Caki2 (cell line): ENCODE measurements around the gene GALNT15. TPM values are rescaled to one million over a fixed set of nuclear protein-coding genes. Genes with fewer than 3 reads are reported as not detected.

Source experiments
- DNase-seq: peaks from one replicate; pipeline ENCODE4 v3.0.0-alpha.2; 2015; ENCODE audit warnings: low read depth
- in situ Hi-C: cut with HindIII; loops from 2 replicates; pipeline ENCODE4 v1.10.0; 2016; ENCODE audit warnings: low sequenced_read_pairs, low pct_unique_long_range_greater_than_20kb, mixed read lengths
- total RNA-seq: library from RNA; depleted of rRNA; stranded (reverse); fragments of >200 nt; shearing (Covaris generic); gene quantifications from 2 replicates; pipeline ENCODE4 v1.2.3, GENCODE V29; 2014; ENCODE audit warnings: low replicate concordance

The GALNT15 gene
- total RNA-seq, 1 experiment from 2014 or later = not detected

DNA sequence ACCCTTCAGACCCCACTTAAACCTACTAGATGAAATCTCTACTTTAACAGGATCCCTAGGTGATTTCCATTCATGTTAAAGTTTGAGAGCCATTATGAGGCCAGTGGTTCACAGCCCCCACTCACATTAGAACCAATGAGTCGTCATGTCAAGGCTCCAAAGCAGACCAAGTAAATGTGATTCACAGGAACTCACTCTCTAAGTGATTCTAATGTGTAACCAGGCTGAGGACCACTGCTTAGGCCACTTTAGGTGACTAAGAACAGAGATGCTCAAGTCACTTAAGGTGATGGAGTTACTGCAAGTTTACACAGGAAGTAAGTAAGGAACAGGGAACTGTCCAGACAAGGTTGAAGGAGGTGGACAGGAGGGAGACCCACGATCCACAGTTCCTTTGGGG, 7.7 kb downstream of the GALNT15 start:
- in situ Hi-C loops = no loop called here
- DNase-seq = no peak

GRCh38 chr3:16182612-16183011, 8.1 kb downstream of the GALNT15 start:
- in situ Hi-C loops = no loop called here
- no peak for DNase-seq

GRCh38 chr3:16183082-16183481, 8.6 kb downstream of the GALNT15 start:
- no peak for DNase-seq
- in situ Hi-C loops = no loop called here

DNA sequence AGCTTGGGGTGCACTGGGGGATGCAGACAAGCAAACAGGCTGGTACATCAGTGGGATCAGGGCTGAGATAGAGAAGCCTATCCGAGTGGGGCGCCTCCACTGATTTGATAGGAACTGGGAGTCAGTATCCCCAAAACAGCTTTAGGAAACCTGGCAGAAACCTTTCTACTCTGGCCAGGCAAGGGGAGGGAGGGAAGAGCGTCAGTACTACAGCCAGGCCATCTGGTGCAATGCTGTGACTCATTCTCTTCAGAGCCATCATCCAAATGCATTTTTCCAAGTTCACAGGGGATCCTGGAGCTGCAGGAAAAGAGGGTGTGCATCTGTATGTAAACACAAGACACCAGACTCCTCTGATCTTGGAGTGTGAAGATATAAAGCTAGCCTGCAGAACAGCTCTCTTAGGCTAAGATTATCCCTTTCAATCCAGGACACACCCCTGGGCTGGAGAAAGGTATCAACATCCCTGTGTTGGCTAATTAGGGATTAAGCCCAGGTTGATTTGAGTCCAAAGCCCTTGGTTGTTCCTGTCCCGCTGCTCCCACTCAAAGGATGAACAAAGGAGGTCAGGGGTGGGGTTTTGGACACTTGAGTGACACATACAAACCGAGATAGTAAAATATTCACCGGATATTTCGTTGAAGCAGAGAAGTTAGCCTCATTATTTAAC, 9.3 kb downstream of the GALNT15 start:
- DNase-seq = no peak
- in situ Hi-C loops = no loop called here

DNA sequence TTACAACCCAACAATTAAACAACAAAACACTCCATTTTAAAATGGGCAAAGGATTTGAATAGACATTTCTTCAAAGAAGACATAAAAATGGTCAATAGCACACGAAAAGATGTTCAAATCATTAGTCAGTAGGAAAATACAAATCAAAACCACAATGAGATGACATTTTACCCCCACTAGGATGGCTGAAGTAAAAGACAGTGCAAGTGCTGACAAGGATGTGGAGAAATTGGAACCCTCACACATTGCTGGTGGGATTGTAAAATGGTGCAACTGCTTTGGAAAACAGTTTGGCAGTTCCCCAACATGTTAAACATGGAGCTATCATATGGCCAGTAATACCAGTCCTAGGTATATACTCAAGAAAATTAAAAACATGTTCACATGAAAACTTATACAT, 11.6 kb downstream of the GALNT15 start:
- in situ Hi-C loops = no loop called here
- DNase-seq = no peak

GRCh38 chr3:16186565-16186964, 12.1 kb downstream of the GALNT15 start:
- in situ Hi-C loops = no loop called here

DNA sequence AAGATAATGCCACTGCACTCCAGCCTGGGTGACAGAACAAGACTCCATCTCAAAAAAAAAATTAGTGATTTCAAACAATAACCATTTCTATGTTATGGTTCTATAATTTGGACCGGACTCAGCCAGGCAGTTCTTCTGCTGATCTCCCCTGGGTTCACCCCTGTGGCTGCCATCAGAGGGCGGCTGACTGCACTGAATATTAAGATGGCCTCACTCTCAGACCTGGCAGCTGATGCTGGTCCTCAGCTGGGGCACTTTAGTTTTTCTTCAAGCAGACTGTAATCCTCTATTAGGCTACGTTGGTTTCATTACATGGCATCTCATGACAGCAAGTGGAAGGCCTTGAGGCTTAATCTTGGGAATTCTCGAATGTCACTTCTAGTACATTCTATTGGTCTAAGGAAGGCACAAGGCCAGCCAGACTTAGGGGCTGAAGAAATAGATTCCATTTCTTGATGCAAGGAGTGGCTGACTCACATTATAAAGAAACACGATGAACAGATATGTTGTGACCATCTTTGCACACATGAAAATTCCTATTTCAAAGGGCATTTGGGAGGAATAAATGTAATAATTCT, 12.8 kb downstream of the GALNT15 start:
- DNase-seq = no peak
- in situ Hi-C loops = no loop called here

More at GRCh38 chr3:16186565-16186964, 12.1 kb downstream of the GALNT15 start:
- DNase-seq = no peak

DNA sequence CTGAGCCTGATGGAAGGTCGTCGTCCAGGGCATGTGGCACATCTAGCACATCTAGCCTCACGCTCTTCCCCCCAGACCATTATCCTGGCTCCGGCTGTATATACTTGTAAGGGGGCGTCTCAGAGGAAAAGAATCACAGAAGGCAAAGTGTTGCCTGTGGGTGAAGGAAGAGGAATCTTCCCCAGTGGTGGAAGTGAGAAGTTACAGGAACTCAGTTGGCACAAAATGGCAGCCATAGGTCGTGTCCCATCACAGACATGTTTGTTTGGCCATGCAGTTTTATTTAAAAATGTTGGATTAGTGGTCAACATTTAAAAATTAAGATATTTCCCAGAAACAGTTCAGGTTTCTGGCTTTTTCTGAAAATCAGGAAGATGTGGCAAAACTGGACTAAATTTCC, 13.6 kb downstream of the GALNT15 start:
- no peak for DNase-seq
- in situ Hi-C loops = no loop called here

- DNase-seq = no peak
- in situ Hi-C loops = no loop called here
Measured at GRCh38 chr3:16189201-16189600, 14.7 kb downstream of the GALNT15 start.

DNA sequence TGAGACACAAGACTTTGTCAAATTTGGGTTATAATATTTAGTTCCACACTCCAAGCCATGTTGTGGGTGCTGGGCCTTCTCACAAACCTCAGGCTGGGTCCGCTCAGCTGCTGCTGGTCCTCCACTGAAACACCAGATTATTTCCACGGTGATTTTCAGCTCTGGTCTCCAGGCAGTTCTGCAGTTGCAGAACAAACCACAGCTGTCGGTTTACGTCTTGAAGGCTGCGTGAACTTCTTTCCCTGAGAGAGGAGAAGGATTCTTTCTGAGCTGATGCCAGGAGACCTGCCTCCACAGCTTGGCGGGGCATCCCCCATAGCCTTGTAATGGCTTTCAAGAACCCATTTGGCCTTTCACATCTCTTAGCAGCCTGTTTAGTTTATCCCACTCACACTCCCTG, 16.2 kb downstream of the GALNT15 start:
- in situ Hi-C loops = no loop called here
- no peak for DNase-seq

DNA sequence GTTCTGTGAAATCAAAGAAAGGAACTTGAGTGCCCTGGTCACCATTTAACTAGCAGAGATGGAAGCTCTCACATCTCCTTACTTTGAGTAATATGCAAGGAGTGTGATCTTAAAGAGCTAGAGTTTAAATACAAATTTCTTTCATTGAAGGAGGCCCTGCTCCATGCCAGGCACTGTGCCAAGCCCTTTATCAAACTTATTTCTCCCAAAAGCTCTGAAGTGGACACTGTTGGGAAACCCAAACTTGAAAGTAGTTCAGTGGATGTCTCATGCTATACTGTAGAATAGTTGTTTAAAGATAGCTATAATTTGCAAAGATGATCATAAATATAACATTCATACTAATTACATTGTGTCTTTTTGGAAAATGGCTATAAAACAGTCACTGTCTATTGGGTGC, 17.1 kb downstream of the GALNT15 start:
- DNase-seq = no peak
- in situ Hi-C loops = no loop called here

DNA sequence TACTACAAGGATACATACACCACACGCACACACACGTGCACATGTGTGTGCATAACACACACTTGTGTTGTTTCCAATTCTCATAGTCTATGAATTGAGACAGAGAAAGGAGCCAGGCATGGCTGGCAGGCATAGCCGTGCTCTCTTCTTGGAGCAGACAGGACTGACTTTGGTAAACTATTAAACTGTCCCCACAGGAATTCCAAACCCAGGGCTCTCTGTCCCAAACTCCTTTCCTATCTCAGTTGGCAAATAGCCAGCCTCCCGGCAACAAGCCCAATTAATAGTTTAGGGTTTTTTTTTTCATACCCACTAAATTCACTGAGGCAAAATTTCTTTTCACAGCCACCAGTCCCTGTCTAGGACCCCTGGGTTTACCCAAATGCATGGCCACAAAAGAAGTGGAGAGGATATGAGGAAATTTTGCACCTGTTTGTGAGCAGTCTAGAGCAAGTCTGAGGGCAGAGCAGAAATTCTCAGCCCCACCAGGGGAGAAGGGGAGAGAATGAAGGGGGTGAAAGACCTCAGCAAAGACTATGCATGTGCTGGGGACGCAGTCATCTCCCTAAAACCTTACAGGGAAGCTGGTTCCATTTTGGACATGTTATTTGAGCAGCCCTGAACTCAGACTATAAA, 17.8 kb downstream of the GALNT15 start:
- in situ Hi-C loops = no loop called here
- DNase-seq = no peak

DNA sequence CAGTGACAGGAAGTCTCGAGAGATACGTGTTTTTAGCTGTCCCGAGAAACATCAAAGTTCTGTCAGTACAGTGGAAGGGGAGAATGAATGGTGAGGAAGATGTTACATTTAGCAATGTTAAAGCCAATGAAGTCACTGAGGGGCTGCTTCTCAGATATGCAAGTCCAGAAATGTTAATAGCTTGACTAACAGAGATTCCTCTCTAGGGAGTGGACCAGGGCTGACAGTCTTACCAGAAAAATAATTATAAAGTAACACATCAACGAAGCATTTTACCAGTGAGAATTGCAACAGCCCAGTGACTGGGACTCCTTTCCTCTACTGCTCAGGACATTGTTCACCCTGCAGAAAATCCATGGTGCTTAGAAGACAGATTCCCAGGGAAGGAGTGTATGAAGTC, 23.9 kb downstream of the GALNT15 start:
- in situ Hi-C loops = no loop called here
- no peak for DNase-seq

DNA sequence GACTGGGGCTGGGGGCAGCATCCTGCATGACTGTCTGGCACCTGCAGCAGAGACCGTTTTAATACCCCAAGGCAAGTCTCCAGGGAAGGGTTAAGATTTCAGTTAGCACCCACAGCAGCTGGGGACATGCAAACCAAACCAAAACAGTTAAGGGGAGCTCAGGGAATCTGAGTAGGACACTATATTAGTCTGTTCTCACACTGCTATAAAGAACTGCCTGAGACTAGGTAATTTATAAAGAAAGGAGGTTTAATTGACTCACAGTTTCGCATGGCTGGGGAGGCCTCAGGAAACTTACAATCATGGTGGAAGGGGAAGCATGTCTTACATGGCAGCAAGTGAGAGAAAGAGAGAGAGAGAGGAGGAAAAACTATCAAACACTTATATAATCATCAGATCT, 25.3 kb downstream of the GALNT15 start:
- in situ Hi-C loops = no loop called here

DNA sequence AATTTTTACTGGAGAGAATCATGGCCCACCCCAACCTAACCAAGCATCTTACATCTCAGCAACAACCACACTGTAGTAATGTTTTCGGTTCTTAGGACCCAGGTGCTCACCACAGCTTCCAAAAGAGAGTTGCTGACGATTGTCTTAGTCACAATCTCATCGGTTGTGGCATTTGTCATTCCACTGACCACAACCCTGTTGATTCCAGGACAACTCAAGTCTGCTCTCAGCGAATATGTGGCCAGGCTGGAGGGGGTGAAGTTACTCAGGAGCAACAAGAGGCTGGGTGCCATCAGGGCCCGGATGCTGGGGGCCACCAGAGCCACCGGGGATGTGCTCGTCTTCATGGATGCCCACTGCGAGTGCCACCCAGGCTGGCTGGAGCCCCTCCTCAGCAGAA, 25.9 kb downstream of the GALNT15 start:
- in situ Hi-C loops = no loop called here
- no peak for DNase-seq

More for the DNA sequence above, 25.3 kb downstream of the GALNT15 start:
- no peak for DNase-seq

DNA sequence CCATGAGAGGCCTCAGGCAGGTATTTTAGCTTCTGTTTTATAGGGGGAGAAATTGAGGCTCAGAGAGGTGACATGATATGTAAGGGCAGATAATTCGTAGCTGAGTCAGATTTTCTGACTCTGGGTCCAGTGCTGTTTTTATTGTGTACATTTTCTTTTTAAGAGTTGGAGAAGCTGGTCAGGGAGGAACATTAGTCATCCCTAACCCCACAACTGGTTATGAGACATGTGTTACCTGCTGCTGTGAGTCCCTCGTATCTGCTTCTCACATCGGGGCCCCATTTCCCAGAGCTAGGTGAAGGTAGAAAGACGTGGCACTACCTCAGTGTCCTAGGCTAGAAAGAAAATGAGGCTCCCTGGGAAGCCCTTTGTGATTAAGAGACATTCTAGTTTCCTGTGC, 28.6 kb downstream of the GALNT15 start:
- no peak for DNase-seq
- in situ Hi-C loops = no loop called here

DNA sequence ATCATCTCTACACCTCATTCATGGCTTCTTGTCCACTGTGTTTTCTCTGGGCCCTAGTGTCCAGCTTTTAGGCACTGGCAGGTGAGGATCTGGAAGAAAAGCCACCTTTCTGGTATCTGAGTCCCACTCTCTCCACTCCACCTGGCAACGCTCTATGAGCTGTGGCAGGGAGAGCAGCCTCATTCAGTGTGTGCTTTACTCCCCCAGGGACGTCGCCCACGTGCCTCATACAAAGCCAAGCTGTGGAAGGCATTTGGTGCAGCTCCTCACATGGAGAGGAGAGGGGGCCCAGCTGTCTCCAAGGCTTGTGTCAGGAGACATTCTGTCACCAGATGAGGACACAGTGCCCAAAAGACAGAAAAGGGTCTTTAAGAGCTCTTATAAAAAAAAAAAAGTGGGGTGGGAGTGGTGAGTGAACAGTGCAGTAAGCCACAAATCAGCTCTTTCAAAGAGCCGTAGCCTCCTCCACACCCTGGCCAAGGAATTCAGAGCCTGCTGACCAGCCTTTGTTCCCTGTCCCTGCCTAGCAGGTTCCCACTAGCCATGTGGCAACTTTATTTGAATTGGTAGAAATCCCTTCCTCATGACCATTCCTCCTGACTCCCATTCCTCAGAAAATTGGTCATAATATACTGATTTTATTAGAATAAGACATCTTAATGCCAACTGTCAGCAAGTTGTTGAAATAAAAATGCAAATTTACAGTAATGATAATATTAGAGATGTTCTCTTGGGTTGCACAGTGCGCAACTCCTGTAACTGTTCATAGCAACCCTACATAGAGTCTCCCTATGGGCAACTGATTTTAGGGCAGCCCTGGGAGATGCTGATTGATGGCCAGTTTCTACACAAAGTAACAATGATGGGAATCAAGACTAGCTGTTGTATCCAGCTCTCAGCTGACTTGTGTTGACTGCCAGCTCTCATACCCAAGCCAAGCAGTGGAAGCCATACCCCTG, 29.5 kb downstream of the GALNT15 start:
- no peak for DNase-seq
- in situ Hi-C loops = no loop called here

GRCh38 chr3:16204751-16205150, 30.3 kb downstream of the GALNT15 start:
- in situ Hi-C loops = no loop called here
- DNase-seq = no peak
